ENCODE measurements around the gene HOXC13.

HOXC13 gene

GRCh38 chr12:53955036-53955775 lies 16.6 kb downstream of the HOXC13 start:
- no peak for DNase-seq

- no peak for DNase-seq
Measured at GRCh38 chr12:53955776-53956250, 17.2 kb downstream of the HOXC13 start.

GRCh38 chr12:53956251-53956887 lies 17.7 kb downstream of the HOXC13 start:
- peak; percentile 21 for DNase-seq

GRCh38 chr12:53956914-53957536 lies 18.4 kb downstream of the HOXC13 start:
- no peak for DNase-seq

- DNase-seq, result no peak
Measured at GRCh38 chr12:53958128-53958527, 19.5 kb downstream of the HOXC13 start.

GRCh38 chr12:53959314-53959713 lies 20.7 kb downstream of the HOXC13 start:
- no peak for DNase-seq

- DNase-seq, result no peak
Measured at GRCh38 chr12:53960187-53961024, 21.8 kb downstream of the HOXC13 start.

GRCh38 chr12:53961025-53961761 lies 22.6 kb downstream of the HOXC13 start:
- DNase-seq, result no peak

GRCh38 chr12:53963005-53963404 lies 24.4 kb downstream of the HOXC13 start:
- DNase-seq, result no peak

GRCh38 chr12:53963434-53964314 lies 25.0 kb downstream of the HOXC13 start:
- no peak for DNase-seq

GRCh38 chr12:53964315-53964713 lies 25.7 kb downstream of the HOXC13 start:
- no peak for DNase-seq

GRCh38 chr12:53965281-53966084 lies 26.9 kb downstream of the HOXC13 start:
- no peak for DNase-seq

- DNase-seq, result no peak
Measured at GRCh38 chr12:53966085-53966384, 27.4 kb downstream of the HOXC13 start.

- DNase-seq, result no peak
Measured at GRCh38 chr12:53966385-53967133, 27.9 kb downstream of the HOXC13 start.

GRCh38 chr12:53967421-53967925 lies 28.8 kb downstream of the HOXC13 start:
- DNase-seq, result no peak

- DNase-seq, result no peak
Measured at GRCh38 chr12:53968214-53969127, 29.8 kb downstream of the HOXC13 start.

- DNase-seq, result no peak
Measured at GRCh38 chr12:53969588-53970259, 31.1 kb downstream of the HOXC13 start.

GRCh38 chr12:53970451-53970850 lies 31.8 kb downstream of the HOXC13 start:
- no peak for DNase-seq

Data from hematopoietic multipotent progenitor cell treated with erythropoietin and hydrocortisone succinate and interleukin-3 and kit ligand, for 4 days (in vitro differentiated cells).